ENCODE measurements around the gene SPEG.

- TF ChIP-seq CTCF (IDR thresholded peaks at IDR 0.05; ENCODE audit: insufficient read depth, low read depth, low read length): no peak
- no peak for TF ChIP-seq EZH2 (IDR thresholded peaks at IDR 0.05; ENCODE audit: insufficient read depth, low read length)
Observed at GRCh38 chr2:219506153-219506801, 71.6 kb downstream of the SPEG start.
